Parathyroid adenoma (tissue), 2 donors: ENCODE data around the gene ALDH1L2.
A peak's percentile ranks its signal among the peaks of the same experiment; 100 is the strongest.

ENCODE experiments used
- H2AFZ ChIP-seq: fragments of 300-600 bp; sonication (generic); one replicate; pipeline ENCODE4 v1.7.0; 2017; ENCODE audit warnings: antibody characterized with exemption, mild to moderate bottlenecking
- H3K27ac ChIP-seq: fragments of 300-600 bp; sonication (generic); one replicate; pipeline ENCODE4 v1.7.0; 2017
- H3K27me3 ChIP-seq: fragments of 300-600 bp; sonication (generic); one replicate; pipeline ENCODE4 v1.7.0; 2017; ENCODE audit warnings: low read length; ENCODE audit not compliant: control insufficient read depth, insufficient read depth
- H3K36me3 ChIP-seq: fragments of 300-600 bp; sonication (generic); one replicate; pipeline ENCODE4 v1.7.0; 2017; ENCODE audit warnings: low read length; ENCODE audit not compliant: control insufficient read depth, insufficient read depth
- H3K4me1 ChIP-seq: fragments of 300-600 bp; sonication (generic); one replicate; pipeline ENCODE4 v1.7.0; 2017; ENCODE audit warnings: control low read depth
- H3K4me2 ChIP-seq: fragments of 300-600 bp; sonication (generic); one replicate; pipeline ENCODE4 v1.7.0; 2017; ENCODE audit warnings: low read length
- H3K4me3 ChIP-seq: fragments of 300-600 bp; sonication (generic); one replicate; pipeline ENCODE4 v1.7.0; 2017; ENCODE audit warnings: low read depth, low read length
- H3K79me2 ChIP-seq: fragments of 300-600 bp; sonication (generic); one replicate; pipeline ENCODE4 v1.7.0; 2017; ENCODE audit warnings: control low read depth
- H3K9ac ChIP-seq: fragments of 300-600 bp; sonication (generic); one replicate; pipeline ENCODE4 v1.7.0; 2017; ENCODE audit warnings: mild to moderate bottlenecking
- H3K9me3 ChIP-seq: fragments of 300-600 bp; sonication (generic); one replicate; pipeline ENCODE4 v1.7.0; 2017; ENCODE audit warnings: low read length; ENCODE audit not compliant: control insufficient read depth
- TF ChIP-seq, protein P1 (sequence below): fragments of 300-600 bp; sonication (generic); IDR thresholded peaks from one replicate; pipeline ENCODE4 v1.7.0; 2017; ENCODE audit warnings: antibody characterized with exemption, mild to moderate bottlenecking
- donor health status: primary hyperparathyroidism.

The ALDH1L2 gene

DNA sequence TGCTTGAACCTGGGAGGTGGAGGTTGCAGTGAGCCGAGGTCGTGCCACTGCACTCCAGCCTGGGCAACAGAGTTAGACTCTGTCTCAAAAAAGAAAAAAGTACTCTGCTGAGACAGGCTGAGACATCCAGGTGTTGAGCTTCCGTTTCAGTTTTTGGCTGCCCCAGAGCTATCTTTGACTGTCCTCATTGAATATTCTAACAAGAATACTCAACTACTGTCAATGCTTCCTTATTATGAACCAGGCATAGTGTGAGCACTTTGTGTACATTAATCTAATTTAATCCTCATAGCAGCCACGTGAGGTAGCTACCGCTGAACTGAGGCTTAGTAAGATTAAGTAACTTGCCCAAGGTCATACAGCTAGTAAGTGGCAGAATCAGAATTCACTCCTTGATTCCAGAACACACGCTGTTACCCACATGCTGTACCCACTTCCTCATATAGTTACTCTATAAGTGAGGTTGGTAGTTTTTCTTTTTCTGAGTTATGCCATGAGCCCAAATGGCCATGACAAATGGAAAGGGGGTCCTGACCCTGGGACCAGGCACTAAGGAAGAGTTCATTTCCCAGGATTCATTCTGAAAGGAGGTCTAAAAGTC, 11.3 kb downstream of the ALDH1L2 start:
- Histone ChIP-seq H3K9ac (no peak overlapping the region), H3K36me3 (no peaks in the 10 kb centered on the region), H3K4me2 (no peak overlapping the region), H3K79me2 (no peaks in the 10 kb centered on the region), H3K27me3 (no peaks in the 10 kb centered on the region), H3K4me3 (no peak overlapping the region), H2AFZ (no peak overlapping the region), H3K4me1 (no peaks in the 10 kb centered on the region), H3K27ac (no peak overlapping the region), H3K9me3 (no peaks in the 10 kb centered on the region)
- TF ChIP-seq, protein P1, sequence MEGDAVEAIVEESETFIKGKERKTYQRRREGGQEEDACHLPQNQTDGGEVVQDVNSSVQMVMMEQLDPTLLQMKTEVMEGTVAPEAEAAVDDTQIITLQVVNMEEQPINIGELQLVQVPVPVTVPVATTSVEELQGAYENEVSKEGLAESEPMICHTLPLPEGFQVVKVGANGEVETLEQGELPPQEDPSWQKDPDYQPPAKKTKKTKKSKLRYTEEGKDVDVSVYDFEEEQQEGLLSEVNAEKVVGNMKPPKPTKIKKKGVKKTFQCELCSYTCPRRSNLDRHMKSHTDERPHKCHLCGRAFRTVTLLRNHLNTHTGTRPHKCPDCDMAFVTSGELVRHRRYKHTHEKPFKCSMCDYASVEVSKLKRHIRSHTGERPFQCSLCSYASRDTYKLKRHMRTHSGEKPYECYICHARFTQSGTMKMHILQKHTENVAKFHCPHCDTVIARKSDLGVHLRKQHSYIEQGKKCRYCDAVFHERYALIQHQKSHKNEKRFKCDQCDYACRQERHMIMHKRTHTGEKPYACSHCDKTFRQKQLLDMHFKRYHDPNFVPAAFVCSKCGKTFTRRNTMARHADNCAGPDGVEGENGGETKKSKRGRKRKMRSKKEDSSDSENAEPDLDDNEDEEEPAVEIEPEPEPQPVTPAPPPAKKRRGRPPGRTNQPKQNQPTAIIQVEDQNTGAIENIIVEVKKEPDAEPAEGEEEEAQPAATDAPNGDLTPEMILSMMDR: no peak

DNA sequence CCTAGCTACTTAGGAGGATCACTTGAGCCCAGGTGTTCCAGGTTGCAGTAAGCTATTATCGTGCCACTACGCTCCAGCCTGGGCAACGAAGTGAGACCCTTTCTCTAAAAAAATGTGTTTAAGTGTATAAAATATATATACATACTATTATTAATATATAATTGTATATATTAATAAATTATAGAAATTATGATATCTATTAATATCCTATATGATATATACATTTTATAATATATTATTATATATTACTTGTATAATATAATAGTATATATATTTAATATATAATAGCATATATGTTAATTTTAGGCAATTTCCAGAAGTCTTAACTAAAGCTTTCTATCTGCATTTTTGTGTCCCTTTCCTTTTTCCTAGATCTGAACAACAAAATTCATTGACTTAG, 12.3 kb downstream of the ALDH1L2 start:
- Histone ChIP-seq H3K27ac (no peak overlapping the region), H3K9me3 (no peaks in the 10 kb centered on the region), H3K4me2 (no peak overlapping the region), H2AFZ (no peak overlapping the region), H3K9ac (no peak overlapping the region), H3K36me3 (no peaks in the 10 kb centered on the region), H3K27me3 (no peaks in the 10 kb centered on the region), H3K4me1 (no peaks in the 10 kb centered on the region), H3K4me3 (no peak overlapping the region), H3K79me2 (no peaks in the 10 kb centered on the region)
- TF ChIP-seq, protein P1: no peak

DNA sequence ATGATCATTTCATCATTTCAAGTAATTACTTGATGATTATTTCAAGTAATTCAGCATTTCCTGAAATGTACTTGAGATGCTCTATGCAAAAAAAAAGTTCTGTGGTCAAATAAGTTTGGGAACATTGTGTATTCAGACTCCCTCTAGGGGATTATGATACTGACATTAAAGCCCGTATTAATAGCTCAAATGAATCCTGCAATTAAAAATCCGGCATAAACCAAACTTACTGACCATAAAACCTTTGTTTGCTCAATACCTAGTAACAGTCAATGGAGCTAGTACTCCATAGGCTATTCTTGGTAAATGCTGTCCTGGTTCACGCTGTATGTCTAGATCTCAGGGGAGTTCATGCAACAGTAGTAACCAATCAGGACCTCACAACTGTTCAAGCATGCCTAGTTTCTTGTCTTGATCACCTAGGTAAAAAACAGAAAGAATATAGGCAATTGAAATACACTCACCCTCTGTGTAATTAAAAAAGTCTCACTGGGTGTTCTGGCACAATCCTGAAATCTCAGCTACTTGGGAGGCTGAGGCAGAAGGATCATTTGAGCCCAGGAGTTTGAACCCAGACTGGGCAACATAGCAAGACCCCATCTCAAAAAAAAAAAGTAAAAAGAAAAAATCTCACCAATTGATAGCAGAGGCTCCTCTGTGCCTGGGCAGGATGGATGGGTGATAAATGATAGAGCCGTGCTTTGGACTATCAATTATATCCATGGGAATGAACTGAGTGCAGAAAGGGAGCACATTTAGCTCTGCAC, 14.1 kb downstream of the ALDH1L2 start:
- no peaks in the 10 kb centered on the region for H3K79me2 ChIP-seq
- no peaks in the 10 kb centered on the region for H3K9me3 ChIP-seq
- no peaks in the 10 kb centered on the region for H3K27me3 ChIP-seq
- no peak overlapping the region for H3K4me2 ChIP-seq
- TF ChIP-seq, protein P1: no peak
- no peak overlapping the region for H3K9ac ChIP-seq
- no peaks in the 10 kb centered on the region for H3K4me1 ChIP-seq
- no peak overlapping the region for H3K4me3 ChIP-seq
- no peaks in the 10 kb centered on the region for H3K36me3 ChIP-seq
- H2AFZ ChIP-seq: no peak overlapping the region
- peak overlapping the region; percentile 3 for H3K27ac ChIP-seq

DNA sequence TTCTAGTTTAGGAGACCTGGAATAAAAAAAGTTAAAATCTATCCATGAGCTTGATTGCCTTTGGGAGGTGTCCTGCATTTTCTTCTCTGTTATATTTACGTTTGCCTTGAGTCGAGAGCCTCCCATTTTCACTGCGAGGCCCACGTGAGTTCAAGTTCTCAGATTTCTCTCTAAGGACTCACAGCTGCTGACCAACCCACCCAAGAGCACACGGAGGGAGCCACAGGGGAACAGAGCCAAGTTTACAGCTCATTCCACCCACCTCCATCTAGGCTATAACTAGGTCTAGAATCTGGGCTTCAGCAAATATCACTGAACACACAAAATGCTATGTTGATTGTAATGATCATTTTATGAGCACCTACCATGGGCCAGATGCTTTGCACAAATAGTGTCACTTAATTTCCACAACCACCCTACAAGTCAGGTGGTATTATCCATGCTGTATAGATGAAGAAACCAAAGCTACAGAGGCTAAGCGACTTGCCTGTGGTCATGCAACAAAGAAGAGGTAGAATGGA, 16.7 kb downstream of the ALDH1L2 start:
- Histone ChIP-seq H3K27ac (no peak overlapping the region), H3K27me3 (no peaks in the 10 kb centered on the region), H3K79me2 (no peaks in the 10 kb centered on the region), H3K4me1 (no peaks in the 10 kb centered on the region), H3K9ac (no peak overlapping the region), H3K36me3 (no peaks in the 10 kb centered on the region), H3K4me2 (no peak overlapping the region), H3K4me3 (no peak overlapping the region), H3K9me3 (no peaks in the 10 kb centered on the region), H2AFZ (no peak overlapping the region)
- TF ChIP-seq, protein P1: no peak
